ENCODE data around the gene RHO.
"Not testable (repeated sequence)": the region's sequence is repeated elsewhere in the genome, so short reads cannot be mapped to it uniquely, and the experiment has no call there.

The RHO gene

DNA sequence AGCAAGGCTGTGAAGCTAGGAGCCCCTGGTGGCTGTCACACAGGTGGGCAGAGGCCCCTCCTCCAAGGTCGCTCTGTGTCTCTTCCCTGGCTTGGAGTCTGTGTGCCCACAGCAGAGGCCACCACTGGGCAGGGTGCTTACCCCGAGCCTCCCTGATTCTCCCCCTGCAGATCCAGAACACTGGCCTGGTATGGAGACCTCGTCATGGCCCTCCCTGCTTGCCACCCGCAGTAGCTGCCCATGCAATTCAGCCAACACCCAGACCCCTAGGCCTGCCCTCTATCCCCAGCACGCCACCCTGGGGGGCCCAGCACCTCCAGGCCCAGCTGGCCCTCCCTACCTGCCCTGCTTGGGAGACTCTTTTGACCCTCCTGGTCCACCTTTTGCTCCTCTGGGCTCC lies 5.5 kb upstream of the RHO start:
- no peak for DNase-seq

DNA sequence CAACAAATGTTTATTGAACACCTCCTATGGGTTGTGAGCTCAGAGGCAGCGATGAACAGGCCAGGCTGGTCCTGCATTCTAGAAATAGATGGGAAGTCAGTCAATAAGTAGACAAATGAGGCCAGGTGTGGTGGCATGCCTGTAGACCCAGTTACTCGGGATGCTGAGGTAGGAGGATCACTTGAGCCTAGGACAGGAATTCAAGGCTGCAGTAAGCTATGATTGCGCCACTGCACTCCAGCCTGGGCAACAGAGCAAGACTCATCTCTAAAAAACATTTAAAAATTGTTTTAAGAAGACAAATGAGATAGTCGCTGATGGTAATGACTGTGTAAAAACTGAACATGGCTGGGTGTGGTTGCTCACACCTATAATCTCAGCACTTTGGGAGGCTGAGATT lies 4.4 kb upstream of the RHO start:
- DNase-seq: no peak

DNA sequence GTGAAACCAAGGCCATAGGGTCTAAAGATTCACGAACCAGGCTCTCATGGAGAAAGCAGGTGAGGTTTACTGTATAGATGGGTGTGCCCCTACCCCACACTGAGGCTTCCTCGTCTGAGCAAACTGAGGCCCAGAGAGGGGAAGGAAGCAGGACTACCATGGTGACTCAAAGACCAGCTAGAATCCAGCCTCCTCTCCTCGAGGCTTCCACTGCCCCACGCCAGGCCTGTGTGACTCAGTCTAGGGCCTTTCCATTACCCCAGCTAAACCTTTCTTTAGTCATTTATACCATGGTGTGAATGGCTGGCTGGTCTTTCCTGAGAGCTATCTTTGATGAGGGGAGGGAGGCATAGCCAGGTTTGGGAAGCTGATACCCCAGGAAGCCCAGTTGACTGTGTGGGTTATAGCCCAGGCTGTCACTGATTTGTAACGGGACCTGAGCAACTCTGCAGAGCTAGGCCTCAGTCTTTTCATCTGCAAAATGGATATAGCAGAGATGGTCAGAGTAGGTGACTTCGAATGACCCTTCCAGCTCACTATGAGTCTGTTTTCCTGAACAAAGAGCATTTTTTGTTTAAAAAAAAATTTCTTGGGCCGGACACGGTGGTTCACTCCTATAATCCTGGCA lies 3.0 kb upstream of the RHO start:
- DNase-seq: no peak

DNA sequence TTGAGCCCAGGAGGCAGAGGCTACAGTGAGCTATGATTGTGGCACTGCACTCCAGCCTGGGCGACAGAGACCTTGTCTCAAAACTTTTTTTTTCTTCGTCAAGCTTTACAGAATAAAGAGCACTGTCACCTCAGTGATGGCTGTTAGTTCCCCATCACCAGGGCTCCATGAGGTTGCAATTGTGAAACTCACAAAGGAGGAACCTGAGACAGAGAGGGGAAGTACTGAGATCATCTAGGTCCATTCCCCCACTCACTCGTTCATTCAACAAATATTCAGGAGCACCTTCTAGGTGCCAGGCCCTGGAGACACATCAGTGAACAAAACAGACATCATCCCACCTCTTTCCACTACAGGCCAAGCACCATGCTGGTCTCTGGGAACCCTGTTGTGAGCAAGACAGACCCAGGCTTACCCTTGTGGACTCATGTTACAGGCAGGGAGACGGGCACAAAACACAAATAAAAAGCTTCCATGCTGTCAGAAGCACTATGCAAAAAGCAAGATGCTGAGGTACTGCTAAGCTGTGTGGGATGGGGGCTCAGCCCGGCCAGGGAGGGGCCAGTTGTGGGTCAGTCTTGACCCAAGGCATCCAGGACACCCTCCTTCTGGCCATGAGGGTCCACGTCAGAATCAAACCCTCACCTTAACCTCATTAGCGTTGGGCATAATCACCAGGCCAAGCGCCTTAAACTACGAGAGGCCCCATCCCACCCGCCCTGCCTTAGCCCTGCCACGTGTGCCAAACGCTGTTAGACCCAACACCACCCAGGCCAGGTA lies 2.1 kb upstream of the RHO start:
- DNase-seq: no peak

DNA sequence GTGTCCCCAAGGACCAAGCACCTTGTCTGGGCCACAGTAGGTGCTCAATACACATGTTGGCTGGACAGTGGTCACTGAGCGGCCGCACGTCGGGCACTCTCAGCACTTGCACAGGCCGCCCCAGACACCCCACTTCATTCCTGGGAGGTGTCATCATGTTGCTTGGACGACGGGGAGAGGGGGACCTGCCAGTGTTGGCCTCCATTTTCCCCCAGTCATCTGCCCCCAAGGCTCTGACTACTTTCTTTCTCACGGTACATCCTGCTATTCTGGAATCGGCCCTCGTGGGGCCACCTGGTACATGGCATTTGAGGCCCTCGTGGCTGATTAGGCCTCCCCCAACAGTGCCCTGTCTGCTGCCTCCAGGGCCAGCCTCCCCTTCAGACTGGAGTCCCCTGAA lies 1.2 kb upstream of the RHO start:
- DNase-seq: no peak

DNA sequence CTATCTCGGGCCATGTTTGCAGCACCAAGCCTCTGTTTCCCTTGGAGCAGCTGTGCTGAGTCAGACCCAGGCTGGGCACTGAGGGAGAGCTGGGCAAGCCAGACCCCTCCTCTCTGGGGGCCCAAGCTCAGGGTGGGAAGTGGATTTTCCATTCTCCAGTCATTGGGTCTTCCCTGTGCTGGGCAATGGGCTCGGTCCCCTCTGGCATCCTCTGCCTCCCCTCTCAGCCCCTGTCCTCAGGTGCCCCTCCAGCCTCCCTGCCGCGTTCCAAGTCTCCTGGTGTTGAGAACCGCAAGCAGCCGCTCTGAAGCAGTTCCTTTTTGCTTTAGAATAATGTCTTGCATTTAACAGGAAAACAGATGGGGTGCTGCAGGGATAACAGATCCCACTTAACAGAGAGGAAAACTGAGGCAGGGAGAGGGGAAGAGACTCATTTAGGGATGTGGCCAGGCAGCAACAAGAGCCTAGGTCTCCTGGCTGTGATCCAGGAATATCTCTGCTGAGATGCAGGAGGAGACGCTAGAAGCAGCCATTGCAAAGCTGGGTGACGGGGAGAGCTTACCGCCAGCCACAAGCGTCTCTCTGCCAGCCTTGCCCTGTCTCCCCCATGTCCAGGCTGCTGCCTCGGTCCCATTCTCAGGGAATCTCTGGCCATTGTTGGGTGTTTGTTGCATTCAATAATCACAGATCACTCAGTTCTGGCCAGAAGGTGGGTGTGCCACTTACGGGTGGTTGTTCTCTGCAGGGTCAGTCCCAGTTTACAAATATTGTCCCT lies 1.2 kb downstream of the RHO start:
- no peak for DNase-seq

DNA sequence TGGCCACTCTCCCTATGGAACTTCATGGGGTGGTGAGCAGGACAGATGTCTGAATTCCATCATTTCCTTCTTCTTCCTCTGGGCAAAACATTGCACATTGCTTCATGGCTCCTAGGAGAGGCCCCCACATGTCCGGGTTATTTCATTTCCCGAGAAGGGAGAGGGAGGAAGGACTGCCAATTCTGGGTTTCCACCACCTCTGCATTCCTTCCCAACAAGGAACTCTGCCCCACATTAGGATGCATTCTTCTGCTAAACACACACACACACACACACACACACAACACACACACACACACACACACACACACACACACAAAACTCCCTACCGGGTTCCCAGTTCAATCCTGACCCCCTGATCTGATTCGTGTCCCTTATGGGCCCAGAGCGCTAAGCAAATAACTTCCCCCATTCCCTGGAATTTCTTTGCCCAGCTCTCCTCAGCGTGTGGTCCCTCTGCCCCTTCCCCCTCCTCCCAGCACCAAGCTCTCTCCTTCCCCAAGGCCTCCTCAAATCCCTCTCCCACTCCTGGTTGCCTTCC lies 1.9 kb downstream of the RHO start:
- DNase-seq: no peak

DNA sequence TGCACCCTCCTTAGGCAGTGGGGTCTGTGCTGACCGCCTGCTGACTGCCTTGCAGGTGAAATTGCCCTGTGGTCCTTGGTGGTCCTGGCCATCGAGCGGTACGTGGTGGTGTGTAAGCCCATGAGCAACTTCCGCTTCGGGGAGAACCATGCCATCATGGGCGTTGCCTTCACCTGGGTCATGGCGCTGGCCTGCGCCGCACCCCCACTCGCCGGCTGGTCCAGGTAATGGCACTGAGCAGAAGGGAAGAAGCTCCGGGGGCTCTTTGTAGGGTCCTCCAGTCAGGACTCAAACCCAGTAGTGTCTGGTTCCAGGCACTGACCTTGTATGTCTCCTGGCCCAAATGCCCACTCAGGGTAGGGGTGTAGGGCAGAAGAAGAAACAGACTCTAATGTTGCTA lies 2.4 kb downstream of the RHO start:
- DNase-seq: no peak

DNA sequence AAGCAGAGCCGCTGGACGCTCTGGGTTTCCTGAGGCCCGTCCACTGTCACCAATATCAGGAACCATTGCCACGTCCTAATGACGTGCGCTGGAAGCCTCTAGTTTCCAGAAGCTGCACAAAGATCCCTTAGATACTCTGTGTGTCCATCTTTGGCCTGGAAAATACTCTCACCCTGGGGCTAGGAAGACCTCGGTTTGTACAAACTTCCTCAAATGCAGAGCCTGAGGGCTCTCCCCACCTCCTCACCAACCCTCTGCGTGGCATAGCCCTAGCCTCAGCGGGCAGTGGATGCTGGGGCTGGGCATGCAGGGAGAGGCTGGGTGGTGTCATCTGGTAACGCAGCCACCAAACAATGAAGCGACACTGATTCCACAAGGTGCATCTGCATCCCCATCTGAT lies 3.3 kb downstream of the RHO start:
- no peak for DNase-seq

DNA sequence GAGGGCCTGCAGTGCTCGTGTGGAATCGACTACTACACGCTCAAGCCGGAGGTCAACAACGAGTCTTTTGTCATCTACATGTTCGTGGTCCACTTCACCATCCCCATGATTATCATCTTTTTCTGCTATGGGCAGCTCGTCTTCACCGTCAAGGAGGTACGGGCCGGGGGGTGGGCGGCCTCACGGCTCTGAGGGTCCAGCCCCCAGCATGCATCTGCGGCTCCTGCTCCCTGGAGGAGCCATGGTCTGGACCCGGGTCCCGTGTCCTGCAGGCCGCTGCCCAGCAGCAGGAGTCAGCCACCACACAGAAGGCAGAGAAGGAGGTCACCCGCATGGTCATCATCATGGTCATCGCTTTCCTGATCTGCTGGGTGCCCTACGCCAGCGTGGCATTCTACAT lies 3.8 kb downstream of the RHO start:
- DNase-seq: no peak

DNA sequence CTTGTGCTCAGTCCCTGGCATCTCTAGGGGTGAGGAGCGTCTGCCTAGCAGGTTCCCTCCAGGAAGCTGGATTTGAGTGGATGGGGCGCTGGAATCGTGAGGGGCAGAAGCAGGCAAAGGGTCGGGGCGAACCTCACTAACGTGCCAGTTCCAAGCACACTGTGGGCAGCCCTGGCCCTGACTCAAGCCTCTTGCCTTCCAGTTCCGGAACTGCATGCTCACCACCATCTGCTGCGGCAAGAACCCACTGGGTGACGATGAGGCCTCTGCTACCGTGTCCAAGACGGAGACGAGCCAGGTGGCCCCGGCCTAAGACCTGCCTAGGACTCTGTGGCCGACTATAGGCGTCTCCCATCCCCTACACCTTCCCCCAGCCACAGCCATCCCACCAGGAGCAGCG lies 5.0 kb downstream of the RHO start:
- no peak for DNase-seq

DNA sequence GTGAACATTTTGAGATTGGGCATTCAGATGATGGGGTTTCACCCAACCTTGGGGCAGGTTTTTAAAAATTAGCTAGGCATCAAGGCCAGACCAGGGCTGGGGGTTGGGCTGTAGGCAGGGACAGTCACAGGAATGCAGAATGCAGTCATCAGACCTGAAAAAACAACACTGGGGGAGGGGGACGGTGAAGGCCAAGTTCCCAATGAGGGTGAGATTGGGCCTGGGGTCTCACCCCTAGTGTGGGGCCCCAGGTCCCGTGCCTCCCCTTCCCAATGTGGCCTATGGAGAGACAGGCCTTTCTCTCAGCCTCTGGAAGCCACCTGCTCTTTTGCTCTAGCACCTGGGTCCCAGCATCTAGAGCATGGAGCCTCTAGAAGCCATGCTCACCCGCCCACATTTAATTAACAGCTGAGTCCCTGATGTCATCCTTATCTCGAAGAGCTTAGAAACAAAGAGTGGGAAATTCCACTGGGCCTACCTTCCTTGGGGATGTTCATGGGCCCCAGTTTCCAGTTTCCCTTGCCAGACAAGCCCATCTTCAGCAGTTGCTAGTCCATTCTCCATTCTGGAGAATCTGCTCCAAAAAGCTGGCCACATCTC lies 6.1 kb downstream of the RHO start:
- DNase-seq: no peak

DNA sequence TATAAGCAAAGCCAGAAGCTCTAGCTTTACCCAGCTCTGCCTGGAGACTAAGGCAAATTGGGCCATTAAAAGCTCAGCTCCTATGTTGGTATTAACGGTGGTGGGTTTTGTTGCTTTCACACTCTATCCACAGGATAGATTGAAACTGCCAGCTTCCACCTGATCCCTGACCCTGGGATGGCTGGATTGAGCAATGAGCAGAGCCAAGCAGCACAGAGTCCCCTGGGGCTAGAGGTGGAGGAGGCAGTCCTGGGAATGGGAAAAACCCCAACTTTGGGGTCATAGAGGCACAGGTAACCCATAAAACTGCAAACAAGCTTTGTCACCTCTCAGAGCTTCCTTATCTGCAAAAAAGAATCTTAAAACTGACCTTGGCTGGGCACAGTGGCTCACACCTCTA lies 6.6 kb downstream of the RHO start:
- no peak for DNase-seq

DNA sequence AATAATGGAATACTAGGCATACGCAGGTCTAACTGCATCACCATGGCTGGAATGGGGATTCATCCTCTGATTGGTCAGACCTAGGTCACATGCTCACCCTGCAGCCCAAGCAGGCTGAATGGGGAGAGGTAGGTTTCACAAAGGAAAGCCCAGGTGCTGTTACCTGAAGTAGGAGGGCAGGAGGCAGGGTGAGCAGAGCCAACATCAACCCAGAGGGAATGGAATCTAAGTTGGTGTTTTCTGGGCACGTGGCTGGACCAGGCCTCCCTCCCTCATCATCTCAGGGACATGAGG lies 7.9 kb downstream of the RHO start:
- DNase-seq: peak; percentile 18

DNA sequence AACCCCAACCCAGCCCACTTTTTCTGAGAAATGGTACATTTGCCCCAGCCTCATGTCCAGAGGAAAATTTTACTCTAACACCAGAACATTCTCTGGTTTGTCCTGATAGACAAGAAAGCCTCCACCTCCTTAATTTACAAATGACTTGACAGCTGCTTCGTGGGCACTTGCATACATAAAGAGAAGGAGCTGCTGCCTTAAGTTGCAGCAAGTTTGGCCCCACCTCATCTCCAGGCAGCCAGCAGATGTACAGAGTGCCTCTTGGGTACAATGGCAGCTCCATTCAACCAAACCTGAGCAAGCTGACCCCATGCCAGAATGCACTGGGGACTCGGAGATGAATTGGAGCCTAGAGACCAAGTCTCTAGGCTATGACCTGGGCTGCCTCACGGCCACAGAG lies 8.4 kb downstream of the RHO start:
- DNase-seq: no peak

DNA sequence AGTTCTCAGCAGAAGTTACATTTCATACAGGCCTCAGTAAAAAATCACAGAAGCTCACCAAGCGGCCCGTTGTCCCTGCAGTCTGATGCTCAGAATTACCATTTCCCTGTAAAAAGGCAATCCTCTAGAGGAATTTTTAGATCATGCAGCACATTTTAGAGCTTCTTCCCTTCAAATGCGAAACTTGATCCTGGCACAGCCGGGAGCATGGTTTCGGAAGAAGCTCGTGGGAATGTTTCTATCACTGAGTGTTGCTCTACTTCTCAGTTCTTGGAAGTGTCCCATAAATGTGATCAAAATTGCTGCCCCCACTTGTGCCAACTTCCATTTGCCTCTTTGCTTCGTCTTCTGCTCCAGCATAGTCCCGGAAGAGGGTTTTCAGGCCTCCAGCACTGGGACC lies 10.8 kb downstream of the RHO start:
- no peak for DNase-seq

DNA sequence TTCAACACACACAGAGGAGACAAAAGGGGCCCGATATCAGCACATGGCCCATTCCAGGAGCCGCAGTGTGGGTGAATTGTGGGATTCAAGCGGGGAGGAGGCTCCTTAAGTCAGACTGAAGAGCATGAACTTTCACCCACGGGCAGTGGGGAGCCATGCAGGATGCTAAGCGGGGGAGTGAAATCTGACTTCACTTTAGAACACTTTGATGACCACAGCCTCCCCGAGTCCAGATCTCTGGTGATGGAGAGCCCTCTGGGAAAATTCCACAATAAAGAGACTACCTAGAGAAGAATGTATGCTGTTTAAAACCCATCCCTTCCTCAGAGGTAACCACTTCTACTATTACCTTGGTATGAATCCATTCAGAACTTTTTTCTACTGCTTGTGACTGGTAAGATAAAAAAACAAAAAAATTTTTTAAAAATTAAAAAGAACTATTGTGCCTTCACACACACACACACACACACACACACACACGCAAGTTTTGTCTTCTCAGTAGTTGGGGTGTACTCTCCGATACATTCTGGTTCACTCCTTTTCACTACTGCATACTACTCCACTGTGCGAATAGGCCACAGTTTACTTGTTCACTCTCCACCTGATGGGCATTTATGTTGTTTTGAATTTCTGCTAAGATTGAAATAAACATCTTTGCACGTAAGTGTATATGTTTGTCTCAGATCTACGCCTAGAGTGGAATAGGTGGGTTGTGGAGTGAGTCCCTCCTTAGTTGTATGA lies 12.5 kb downstream of the RHO start:
- DNase-seq: no peak

DNA sequence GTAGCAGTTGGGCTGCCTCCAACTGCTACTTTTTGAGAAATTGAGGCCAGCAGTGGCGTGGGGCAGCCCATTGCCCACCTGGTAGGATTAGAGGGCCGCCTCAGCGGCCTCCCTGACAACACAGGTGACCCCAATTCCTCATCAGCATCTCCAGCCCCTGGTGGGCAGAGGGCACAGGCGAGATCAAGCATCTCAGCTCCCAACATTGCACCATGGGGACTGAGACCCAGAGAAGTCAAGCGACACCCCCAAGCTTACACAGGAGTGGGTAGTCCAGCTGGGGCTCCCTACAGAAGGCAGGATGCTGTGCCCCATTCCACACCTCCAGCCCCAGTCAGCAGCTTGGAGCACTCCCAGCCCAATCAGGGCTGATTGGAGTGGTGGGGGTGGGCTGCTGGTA lies 14.3 kb downstream of the RHO start:
- no peak for DNase-seq

DNA sequence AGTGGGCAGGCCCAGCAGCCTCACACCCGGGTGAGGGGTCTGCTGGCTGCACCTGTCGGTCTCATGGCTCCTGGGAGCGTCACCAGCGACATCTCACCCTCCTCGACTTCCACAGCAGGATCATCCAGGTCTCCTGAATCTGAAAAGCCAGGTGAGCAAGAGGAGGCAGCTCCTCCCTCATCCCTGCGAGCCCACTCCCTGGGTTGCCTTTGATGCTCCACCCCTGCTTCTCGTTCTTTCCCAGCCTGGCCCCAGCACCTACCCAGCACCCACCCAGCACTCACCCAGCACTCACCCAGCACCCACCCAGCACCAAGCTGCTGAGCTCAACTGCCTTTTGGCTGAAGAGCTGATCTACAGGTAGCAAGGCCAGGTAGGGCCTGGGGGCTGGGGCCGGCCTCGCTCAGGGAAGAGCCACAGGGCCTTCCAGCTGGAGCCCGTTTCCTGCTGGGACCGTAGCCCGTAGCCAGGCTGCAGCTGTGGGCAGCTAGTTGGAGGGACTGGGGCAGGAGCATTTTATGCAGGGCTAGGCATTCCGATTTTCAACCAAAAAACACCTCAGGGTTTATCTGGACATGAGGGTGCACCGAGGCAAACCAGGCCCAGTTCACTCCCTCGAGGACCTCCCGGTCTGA lies 14.8 kb downstream of the RHO start, which contains the start of gene H1-8:
Gene H1-8 (plus strand): TSS at position 20 of the 635 bp plus-strand sequence. CDS start 44 bp downstream, at position 64.
- no peak for DNase-seq

DNA sequence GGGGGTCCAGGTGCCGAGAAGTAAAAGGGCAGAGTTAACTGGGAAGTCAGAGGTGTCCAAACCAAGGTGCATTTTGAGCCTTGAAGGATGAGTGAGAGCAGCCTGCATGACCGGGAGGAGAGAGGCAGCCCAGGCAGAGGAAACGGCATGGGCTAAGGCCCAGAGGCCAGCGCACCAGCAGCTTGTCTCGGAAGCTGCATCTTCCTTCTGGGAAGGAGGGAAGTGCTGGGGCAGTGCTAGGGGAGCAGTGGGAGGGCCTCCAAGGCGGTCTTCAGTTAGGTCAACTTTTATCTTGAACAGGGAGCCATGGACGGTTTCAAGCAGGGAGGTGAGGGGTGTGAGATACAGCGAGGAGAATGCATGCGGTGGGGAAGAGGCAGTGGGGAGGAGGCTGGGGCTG lies 15.6 kb downstream of the RHO start:
- no peak for DNase-seq

DNA sequence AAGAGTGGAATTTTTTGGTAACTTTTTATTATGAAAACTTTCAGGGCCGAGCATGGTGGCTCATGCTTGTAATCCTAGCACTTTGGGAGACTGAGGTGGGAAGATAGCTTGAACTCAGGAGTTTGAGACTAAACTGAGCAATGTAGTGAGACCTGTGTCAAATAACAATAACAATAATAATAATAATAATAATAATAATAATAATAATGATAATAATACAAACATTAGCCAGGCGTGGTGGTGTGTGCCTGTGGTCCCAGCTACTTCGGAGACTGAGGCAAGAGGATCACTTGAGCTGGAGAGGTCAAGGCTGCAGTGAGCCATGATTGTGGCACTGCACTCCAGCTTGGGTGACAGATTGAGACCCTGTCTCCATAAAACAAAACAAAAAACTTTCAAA lies 17.5 kb downstream of the RHO start:
- not testable (repeated sequence) for DNase-seq

DNA sequence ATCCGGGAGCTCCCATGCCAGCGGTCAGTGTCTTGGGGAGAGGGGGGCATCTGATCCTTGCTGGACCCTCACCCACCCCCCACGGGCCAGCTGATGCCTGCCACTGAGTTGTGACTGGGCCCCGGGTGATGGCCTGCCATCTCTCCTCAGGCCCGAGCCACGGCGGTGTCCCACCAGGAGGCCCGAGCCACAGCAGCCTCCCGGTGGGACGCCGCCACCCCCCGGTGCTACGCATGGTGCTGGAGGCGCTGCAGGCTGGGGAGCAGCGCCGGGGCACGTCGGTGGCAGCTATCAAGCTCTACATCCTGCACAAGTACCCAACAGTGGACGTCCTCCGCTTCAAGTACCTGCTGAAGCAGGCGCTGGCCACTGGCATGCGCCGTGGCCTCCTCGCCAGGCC lies 18.8 kb downstream of the RHO start:
- DNase-seq: no peak
